ENCODE data around the gene PNRC1.
A peak's percentile ranks its signal among the peaks of the same experiment; 100 is the strongest.
"Not testable (repeated sequence)": the region's sequence is repeated elsewhere in the genome, so short reads cannot be mapped to it uniquely, and the experiment has no call there.

PNRC1 gene

DNA sequence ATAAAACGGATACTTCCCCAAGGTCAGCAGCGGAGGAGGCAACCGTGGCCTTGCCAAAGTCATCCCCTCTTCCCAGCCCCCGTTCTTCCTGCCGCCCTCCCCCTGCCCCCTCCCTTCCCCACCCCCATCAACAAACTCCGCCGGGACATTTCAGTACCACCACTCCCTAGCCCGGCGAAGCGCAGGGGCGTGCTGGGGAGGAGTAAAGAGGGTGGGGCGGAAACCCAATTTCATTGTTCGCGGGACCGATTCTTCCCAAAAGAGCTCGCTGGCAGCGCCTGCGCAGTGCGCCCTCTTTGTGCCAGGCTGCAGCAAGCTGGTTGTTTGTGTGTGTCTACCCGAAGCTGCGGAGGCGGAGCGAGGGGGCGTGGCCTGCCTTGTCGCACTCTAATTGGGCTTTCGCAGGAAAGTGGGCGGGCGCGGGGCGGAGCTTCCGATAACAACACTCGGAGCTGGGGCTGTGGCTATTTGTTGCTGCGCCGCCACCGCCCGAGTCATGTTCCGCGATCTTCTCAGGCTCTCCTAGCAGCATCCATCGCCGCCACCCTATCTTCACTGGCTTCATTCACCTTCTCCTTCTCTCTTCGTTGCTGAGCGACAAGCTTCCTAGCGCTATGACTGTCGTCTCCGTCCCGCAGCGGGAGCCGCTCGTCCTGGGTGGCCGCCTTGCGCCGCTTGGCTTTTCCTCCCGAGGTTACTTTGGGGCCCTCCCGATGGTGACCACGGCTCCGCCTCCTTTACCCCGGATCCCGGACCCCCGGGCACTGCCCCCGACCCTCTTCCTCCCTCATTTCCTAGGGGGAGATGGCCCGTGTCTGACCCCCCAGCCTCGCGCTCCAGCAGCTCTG is at the start of gene PNRC1:
Gene PNRC1 (plus strand): TSS at position 471 of the 848 bp plus-strand sequence. CDS start 144 bp downstream, at position 615.
- DNase-seq (ENCODE audit: low read depth in 1 of 2, low spot score in 1 of 2) = peak; percentile 100

DNA sequence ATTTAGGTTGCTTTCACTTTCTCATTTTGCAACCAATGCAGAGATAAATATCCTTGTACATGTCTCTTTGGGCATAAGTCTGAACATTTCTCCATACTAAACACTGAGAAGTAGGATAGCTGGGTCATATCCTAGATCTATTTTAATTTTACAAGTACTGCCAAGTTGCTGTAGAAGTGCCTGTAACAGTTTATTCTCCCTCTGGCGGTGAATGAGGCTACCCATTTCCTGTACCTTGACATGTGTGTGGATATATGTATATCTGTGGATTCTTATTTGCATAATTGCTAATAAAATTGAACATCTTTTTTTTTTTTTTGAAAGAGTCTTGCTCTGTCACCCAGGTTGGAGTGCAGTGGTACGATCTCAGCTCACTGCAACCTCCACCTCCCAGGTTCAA is 48.0 kb upstream of the PNRC1 start:
- DNase-seq (ENCODE audit: low read depth in 1 of 2, low spot score in 1 of 2) = no peak

DNA sequence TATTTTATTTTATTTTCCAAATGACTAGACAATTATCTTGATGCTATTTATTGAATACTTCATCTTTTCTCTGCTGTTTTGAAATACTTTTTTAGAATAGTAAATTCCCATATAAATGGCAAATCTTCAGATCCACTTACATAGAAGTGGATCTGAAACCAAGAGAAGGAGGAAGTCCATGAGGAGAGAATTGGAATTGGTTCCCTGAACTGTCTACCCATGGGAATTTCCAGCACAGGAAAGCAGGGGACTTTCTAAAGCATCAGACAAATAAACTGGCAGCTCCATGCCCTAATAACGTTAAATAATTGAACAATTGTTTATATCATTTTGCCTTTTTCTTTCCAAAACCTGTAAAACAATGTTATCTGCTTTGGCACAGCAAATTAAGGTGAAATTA is 47.1 kb upstream of the PNRC1 start:
- no peak for DNase-seq (ENCODE audit: low read depth in 1 of 2, low spot score in 1 of 2)

DNA sequence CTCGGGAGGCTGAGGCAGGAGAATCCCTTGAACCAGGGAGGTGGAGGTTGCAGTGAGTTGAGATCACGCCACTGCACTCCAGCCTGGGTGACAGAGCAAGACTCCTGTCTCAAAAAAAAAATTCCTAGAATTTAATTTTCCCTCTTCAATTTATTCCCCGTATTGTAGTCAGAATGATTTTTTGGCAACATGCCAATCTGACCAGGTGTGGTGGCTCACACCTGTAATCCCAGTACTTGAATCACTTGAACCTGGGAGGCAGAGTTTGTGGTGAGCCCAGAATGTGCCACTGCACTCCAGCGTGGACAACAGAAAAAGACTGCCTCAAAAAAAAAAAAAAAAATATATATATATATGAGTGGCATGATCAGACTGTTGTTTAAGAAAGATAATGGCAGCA is 46.4 kb upstream of the PNRC1 start:
- DNase-seq (ENCODE audit: low read depth in 1 of 2, low spot score in 1 of 2) = not testable (repeated sequence)

DNA sequence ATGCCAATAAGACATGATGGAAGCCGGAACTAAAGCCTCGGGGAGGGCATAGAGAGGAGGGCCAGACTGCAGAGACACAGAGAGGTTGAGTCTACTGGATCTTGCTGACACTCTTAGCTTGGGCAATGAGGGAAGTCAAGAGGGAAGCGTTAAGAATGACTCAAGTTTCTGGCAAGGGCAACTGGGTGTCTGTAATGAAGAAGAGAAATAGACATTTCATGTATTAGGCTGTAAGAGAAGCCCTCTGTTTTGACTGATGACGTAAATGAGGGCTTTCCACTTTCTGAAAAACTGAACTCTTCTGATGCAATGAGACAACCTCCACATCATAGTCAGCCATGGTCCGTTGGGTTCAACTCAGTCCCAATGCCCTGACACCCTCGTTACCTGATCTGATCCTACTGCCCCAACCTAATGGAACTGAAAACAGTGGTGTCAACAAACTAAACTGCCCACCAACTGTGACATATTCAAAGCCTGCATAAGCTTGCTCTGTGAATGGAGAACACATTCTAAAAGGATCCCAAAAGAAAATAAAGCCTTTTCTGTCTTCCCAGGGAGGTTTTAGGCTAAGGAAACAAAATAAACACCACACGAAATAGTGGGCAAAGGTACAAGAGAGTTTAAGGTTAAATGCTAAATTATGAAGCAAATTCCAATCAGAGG is 45.8 kb upstream of the PNRC1 start:
- DNase-seq (ENCODE audit: low read depth in 1 of 2, low spot score in 1 of 2) = no peak

DNA sequence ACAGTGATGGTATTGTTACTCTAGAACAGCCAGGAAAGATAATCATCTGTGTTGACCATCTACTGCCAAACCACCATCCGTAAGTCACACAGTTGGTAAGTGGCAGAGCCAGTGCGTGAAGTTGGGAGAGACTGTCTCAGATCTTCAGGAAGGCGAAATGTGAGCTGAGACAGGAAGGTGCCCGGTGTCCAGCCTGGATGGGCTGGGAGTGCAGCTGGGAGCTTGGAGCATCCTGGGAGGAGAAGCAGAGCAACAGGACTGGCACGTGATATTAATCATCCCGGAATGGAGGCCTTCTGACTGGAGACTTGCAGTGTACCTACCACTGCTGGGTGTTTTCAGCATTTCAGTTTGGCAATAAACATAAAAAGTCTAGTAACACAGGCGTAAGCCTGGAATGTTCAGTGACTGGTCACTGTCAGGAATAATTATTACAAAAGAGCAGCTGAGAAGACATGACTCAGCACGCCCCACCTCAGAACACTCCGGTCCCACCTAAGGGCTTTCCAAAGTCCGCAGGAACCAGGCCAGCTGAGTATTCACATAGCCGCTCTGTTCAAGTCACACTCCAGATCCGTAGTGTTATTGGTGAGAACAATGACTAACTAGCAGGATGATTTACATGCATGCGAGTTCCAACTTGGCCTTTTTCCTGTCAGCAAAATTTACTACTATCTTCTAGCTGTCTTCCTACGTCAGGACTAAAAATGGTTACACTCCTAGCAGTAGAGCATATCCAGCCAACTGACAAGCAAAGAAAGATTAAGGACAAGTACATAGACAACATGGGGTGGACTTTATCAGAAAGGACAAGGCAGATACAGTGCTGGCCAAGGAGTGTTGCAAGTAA is 45.1 kb upstream of the PNRC1 start:
- no peak for DNase-seq (ENCODE audit: low read depth in 1 of 2, low spot score in 1 of 2)

DNA sequence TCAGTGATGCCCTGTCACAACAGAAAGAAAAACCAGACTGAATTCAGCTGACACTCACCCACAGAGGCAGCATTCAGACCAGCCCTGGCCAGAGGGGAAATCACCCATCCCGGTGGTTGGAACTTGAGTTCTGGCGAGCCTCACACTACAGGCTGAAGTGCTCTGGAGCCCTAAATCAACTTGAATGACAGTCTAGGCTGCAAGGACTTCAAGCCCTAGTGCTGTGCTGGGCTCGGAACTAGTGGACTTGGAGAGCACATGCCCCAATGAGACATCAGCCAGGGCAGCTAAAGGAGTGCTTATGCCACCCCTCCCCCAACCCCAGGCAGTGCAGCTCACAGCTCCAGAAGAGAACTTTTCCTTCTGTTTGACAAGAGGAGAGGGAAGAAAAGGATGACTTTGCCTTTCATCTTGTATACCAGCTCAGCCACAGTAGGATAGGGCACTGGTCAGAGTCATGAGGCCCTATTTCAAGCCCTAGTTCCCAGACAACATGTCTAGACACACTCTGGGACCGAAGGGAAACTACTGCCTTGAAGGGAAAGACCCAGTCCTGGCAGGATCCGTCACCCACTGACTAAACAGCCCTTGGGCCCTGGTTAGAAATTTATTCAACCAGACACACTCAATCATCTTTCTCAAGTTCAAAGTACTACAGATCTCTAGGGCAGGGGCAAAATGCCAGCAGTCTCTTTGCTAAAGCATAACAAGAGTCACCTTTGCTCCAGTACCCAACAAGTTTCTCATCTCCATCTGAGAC is 43.2 kb upstream of the PNRC1 start:
- DNase-seq (ENCODE audit: low read depth in 1 of 2, low spot score in 1 of 2) = no peak

DNA sequence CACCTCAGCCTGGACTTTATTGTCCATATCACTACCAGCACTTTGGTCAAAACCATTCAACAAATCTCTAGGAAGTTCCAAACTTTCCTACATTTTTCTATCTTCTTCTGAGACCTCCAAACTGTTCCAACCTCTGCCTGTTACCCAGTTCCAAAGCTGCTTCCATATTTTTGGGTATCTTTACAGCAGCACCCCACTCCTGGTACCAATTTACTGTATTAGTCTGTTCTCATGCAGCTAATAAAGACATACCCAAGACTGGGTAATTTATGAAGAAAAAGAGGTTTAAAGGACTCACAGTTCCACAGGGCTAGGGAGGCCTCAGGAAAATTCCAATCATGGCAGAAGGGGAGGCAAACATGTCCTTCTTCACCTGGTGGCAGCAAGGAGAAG is 42.7 kb upstream of the PNRC1 start:
- DNase-seq (ENCODE audit: low read depth in 1 of 2, low spot score in 1 of 2) = not testable (repeated sequence)

DNA sequence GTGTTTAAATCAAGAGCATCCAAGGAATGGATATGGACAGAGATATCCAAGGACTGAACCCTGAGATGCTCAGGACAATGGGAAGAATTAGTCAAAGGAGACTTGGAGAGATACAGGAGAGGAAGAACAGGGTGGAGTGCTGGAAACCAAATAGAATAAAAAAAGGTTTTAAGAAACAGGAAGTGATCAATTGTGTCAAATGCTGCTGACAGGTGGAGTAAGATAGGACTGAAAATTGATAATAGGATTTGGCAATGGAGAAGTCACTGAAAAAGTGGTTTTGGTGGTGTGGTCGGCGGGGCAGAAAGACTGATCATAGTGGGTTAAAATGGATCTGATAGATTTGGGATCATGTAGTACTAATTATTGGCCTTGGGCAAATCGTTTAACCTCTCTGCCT is 37.9 kb upstream of the PNRC1 start:
- no peak for DNase-seq (ENCODE audit: low read depth in 1 of 2, low spot score in 1 of 2)

DNA sequence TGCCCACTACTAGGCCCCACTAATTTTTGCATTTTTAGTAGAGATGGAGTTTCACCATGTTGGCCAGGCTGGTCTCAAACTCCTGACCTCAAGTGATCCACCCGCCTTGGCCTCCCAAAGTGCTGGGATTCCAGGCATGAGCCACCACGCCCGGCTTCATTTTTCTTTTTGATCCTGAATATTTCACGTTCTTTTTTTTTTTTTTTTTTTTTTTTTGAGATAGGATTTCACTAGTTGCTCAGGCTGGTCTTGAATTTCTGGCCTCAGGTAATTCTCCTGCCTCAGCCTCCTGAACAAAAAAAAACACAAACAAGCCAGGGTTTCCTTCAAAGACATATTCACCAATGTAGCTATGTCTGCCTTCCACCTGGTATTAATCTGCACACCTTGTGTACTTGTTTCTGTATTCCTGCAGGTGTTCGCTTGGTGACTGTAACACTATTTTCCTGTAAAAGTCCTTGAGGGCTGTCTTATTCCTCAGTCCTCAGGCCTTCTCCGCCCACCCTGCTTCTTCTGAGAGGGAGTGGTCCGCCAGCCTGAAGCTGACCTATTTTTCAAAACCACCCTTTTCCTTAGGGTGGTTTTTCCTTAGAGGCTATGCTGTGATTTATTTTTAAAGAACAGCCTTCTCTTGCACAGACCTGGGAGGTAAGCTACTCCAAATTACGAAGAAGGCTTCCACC is 36.1 kb upstream of the PNRC1 start:
- no peak for DNase-seq (ENCODE audit: low read depth in 1 of 2, low spot score in 1 of 2)

DNA sequence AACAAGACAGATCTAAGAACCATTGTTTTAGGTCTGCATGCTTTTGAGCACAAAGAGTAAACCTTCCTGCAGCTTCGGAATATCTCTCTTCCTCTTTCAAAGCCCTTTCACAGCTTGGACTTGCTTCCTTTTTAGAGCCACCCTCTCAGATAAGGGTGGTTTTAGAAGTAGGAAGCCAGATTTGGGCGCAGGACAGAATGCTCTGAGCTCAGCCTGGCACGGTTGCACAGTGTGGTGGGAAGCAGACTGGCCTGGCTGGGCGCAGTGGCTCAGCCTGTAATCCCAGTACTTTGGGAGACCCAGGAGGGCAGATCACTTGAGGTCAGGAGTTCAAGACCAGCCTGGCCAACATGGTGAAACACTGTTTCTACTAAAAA is 35.6 kb upstream of the PNRC1 start:
- DNase-seq (ENCODE audit: low read depth in 1 of 2, low spot score in 1 of 2) = no peak

DNA sequence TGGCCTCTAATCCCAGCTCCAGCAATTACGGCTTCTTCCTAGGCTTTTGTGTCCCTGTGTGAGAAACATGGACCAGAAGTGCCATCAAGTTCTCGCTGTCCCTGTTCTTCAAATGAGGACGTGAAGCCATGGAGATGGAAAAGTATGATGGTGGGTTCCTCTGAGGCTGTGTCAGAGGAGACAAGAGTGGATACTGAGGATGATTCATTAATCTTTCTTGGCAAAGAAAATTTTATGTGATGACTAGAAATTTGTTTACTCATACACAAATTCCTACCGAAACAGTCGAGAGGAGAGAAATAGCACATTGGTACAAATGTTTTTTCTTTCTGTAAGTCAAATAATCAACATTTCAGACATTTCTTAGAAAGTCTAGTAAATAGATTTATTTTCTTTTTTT is 35.0 kb upstream of the PNRC1 start:
- DNase-seq (ENCODE audit: low read depth in 1 of 2, low spot score in 1 of 2) = no peak

DNA sequence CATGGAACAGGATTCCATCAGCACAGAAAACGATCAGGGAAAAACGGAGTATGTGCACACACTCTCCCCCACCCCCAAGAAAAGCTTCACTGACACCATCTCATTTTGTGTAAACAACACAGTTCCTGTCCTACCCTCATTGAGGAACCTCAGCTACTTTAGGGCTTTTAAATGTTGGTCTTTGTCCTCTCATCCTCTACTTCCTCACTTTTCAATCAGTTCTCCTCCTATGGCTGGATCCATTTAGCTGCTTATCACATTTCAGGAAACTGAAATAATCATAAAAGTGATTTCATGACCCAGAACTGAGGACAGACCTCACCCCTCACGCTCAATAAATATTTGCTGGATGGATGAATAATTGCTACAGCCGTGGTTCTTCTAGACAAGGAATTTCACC is 33.1 kb upstream of the PNRC1 start:
- DNase-seq (ENCODE audit: low read depth in 1 of 2, low spot score in 1 of 2) = no peak

DNA sequence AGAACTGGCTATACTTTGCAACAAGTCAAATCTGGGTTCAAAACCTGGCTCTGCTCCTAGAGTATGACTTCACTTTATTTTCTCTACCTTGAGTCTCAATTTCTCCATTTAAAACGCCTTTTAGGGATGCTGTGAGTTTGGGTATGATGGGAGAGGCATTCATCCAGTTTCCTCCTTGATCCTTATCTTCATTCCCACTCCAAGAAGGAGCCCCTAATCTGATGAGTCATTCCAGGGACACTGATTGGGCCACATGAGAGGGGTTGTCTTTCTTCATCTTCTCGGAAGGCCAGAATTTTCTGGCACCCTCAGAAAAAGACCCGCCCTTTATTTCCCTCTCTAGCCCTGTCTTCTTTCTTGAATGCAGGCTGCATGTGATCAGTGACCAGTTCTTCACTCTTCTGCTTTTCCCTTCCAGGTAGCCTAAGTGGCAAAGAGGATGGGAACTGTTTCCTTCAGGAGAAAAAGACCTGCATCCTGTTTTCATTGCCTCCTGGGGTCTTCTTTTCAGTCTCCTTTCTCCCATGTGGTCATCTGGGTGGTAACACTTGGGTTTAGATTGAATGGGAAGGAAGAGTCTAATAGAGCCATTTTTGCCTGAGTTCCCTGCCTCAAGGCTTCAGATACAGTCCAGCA is 32.1 kb upstream of the PNRC1 start:
- no peak for DNase-seq (ENCODE audit: low read depth in 1 of 2, low spot score in 1 of 2)

DNA sequence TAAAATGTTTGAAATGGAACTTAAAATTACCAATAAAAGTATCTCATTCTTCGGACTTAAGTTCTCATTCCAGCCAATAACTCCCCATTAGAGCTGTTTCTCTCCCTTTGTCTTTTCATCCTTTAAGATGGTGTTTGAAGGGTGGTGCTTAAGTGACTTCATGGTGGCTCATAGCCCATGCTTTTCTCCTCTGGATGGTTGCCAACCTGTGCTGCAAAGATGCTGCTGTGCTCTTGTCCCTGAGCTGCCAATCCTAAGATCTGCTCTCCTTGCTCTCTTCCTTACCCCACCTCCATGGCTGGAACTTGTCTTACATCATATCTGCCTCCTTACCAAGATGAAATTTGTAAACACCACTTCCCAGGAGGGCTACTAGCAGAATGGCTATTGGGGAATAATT is 31.6 kb upstream of the PNRC1 start:
- no peak for DNase-seq (ENCODE audit: low read depth in 1 of 2, low spot score in 1 of 2)

DNA sequence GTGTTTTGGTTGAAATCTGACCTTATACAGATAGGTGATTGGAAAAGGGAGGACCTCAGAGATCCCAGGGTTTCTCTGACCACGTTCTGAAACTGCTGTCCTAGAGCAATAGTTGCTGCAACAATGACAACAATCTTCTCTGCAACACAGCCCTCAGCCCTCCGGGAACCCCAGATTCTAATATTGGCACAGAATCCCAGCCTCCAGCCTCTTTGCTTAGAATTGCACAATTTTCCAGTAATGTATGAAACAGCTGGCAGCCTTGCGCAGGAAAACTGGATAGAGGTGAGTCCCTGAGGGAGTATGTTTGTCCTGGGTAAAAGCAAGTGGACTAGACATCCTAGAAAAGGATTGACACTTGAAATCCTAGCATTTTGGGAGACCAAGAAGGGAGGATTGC is 30.4 kb upstream of the PNRC1 start:
- no peak for DNase-seq (ENCODE audit: low read depth in 1 of 2, low spot score in 1 of 2)

DNA sequence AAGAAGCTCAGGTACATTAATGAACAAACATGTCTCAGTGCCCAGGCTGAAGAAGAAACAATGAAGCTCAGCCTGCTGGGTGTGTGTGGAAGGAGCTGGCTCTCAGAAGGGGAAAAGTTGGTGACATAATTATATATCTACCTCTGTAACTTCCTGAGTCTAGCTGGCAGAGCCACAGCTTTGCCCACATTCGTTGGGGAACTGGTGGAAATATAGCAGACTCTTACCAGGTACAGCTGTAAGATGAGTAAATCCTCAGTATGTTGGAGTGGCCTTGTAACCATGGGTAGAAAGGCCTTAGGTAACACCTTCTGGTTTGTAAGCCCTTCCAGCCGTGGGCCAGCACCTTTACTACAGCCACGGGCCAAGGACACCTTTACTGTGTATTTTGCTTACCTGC is 29.9 kb upstream of the PNRC1 start:
- DNase-seq (ENCODE audit: low read depth in 1 of 2, low spot score in 1 of 2) = no peak

DNA sequence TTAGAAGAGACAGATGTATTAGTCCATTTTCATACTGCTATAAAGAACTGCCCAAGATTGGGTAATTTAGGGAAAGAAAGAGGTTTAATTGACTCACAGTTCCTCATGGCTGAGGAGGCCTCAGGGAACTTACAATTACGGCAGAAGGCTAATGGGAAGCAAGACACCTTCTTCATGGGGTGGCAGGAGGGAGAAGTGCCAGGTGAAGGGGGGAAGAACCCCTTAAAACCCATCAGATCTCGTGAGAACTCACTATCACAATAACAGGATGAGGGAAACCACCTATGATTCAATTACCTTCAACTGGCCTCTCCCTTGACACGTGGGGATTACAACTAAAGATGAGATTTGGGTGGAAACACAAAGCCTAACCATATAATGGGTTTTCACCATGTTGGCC is 28.9 kb upstream of the PNRC1 start:
- DNase-seq (ENCODE audit: low read depth in 1 of 2, low spot score in 1 of 2) = no peak

DNA sequence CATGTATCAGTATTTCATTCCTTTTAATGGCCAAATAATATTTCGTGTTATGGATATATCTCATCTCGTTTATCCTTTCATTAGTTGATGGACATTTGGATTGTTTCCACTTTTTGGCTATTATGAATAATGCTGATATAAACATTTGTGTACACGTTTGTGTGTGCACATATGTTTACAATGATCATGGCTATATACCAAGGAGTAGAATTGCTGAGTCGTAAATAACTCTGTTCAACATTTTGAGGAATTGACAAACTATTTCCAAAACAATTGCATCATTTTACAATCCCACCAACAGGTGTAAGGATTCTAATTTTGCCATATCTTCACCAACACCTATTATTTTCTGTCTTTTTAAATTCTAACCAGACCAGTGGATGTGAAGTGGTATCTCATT is 26.3 kb upstream of the PNRC1 start:
- no peak for DNase-seq (ENCODE audit: low read depth in 1 of 2, low spot score in 1 of 2)

DNA sequence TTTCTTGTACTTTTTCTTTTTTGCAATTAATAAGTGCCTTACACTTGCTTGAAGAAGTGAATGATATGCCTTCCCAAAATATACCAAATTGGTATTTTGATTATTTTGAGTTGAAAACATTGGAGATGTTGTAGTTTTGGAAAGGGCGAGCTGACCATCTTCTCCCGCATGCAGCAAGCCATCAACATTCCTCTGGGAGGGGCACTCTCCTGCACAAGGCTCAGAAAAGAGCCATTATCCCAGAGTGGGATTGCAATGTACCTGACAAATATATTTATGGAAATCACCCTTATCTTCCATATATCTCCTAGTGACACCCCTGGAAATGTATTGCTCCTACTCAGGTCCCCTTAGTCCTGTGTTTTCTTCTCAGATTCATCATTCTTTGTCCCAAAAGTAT is 22.8 kb upstream of the PNRC1 start:
- DNase-seq (ENCODE audit: low read depth in 1 of 2, low spot score in 1 of 2) = no peak

All from activated T-helper 1 cell treated with anti-CD3 and anti-CD28 coated beads, Interleukin-2, amount 50 U/mL, for 16 hours (primary cell).